ENCODE measurements around the gene ERFL.
A peak's percentile ranks its signal among the peaks of the same experiment; 100 is the strongest.
"Not testable (repeated sequence)": the region's sequence is repeated elsewhere in the genome, so short reads cannot be mapped to it uniquely, and the experiment has no call there.

Gene ERFL

DNA sequence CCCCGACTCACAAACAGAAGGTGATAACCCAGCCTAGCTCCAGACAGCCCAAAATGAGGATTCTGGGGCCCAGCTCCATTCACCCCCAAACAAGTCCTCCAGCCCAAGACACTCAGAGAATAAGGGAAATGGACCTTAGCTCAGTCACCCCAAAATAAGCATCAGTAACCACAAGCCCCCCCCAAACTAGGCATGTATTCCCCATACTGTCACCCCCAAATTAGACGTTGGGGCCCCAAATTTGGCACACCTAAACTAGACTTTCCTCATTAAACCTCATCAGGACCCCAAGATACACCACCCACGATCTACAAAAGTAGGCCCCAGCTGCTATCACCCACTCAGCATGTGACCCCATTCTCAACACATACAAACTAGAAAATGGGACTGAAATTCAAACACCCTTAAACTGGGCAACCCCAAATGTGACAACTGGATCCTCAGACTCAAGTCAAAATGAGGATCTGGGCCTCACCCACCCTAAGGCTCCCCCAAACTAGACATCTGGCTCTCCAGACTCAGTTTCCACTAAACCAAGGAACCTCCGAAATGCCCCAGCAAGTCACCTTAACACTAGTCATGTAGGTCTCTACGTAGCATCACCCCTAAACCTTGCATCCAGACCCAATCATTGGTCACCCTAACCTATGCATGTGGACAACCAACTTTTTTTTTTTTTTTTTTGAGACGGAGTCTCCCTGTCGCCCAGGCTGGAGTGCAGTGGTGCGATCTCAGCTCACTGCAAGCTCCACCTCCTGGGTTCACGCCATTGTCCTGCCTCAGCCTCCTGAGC lies 13.4 kb upstream of the ERFL start:
- DNase-seq: no peak

DNA sequence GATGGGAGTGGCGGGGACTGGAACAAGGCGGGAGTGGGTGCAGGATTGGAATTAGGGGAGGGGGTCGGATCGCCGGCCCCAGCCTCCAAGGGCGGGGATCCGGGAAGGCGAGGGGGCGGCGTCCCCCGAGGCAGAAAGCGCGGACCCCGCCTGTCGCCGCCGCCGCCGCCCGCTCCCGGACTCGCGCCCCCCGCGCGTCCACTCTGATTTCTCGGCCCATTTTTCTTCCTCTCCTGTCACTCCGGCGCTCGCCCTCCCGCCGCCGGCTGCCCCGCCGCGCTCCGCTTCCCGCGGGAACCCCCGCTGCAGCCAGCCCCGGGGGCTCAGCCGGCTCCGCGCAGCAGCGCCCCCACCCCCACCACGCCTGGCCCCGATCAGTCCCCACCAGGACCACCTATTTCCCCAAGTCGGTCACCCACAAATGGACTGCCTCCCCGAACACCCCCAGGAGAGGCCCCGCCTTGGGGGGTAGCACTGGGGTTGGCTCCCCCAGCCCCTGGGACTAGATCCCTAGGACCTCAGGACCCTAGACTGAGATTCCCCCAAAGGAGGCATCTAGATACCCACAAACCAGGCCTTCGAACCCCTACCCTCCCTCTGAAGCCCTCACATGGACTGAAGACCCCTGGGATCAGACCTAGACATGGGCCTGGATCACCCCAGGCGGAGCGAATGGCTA lies 12.6 kb upstream of the ERFL start:
- no peak for DNase-seq

DNA sequence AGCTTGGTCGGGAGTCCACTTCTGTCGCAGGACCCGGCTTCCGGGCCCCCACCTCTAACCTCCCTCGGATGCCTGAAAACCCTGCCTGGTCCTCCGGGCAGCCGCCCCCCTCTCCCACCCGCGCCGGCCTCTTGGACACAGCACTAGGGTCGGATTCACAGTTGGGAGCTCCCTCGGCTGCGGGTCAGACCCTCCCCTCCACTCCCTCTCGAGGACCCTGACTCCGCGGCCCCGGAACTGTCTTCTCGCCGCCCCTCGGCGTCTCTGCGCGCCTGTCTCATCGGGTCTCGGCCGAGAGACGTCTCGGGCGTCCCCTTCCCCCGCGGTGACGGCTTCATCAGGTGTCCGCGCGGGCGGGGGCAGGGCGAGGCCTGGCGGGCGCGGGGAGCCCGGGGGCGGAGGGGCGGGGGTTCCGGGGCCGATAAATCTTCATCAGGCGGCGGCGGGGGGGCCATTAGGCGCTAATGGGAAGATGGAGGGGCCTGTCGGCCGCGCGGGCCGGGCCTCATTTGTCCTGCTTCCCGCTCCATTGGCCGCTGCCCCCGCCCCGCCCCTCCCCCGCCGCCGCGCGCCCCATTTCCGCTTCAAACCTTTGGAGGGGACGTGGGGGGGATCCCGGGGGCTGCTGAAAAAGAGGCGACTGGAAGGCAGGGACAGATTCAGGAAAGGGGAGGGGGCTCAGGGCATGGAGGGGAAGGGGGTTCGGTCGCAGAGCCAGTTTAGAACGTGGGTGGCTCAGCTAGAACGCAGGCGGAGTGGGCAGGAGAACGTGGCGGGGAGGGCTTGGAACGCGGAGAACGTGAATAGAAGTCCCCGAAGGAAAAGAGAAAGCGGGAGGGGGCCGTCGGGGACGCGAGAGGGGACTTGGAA lies 11.8 kb upstream of the ERFL start:
- no peak for DNase-seq

DNA sequence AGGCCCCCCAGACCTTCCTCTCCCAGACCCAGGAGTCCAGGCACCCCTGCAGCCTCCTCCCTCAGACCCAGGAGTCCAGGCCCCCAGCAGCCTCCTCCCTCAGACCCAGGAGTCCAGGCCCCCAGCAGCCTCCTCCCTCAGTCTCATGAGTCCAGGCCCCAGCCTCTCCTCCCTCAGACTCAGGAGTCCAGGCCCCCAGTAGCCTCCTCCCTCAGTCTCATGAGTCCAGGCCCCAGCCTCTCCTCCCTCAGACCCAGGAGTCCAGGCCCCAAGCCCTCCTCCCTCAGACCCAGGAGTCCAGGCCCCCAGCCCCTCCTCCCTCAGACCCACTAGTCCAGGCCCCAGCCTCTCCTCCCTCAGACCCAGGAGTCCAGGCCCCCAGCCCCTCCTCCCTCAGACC lies 11.0 kb upstream of the ERFL start:
- not testable (repeated sequence) for DNase-seq

DNA sequence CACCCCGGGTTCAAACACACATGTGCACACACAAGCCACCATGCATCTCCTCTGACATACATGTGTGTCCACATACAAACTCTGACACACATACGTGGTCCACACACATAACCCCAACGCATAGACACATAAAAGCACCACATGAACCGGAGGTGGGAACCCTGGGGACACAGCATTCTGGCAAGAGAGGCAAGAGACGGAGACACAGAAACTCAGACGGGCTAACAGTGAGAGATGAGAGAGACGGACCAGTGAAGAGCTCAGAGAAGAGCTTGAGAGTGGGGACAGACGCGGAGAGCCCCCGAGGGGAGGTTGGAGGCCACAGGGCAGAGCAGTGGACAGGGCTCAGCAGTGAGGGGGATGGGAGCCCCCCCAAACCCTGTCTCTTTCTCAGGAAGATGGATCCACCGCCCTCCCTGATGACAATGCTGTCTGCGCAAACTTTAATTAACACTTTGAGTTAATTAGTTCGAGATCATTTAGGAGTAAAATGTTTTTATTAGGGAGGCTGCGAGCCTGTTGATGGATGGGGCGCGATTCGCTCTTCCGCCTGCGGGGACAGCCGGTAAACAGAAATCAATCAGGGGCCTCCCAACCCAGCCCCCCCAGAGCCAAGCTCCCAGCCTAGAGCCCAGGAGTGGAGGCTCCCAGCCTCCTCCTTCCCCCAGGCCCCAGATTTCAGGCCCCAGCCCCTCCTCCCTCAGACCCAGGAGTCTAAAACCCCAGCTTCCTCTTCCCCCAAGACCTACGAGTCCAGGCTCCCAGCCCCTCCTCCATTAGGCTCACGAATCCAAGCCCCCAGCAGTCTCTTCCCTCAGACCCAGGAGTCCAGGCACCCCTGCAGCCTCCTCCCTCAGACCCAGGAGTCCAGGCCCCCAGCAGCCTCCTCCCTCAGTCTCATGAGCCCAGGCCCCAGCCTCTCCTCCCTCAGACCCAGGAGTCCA lies 9.5 kb upstream of the ERFL start:
- no peak for DNase-seq

DNA sequence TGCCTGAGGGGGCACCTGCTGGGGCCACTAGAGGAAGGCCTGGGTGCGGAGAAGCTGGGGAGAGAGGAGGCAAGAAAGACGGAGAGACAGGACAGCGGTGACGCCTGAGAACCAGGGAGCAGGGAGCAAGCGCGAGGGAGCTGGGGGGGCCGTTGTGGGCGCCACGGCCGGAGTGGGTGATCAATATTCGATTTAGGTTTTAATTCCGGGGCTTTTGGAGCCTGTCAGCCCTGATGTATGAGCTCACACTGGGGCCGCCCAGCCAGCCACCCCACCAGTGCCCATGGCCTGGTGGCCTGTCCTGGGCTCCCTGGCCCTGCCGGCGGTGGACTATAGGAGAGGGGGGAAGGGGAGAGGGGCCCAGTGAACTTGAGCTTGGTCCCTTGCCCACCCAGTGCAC lies 8.7 kb upstream of the ERFL start:
- DNase-seq: no peak

DNA sequence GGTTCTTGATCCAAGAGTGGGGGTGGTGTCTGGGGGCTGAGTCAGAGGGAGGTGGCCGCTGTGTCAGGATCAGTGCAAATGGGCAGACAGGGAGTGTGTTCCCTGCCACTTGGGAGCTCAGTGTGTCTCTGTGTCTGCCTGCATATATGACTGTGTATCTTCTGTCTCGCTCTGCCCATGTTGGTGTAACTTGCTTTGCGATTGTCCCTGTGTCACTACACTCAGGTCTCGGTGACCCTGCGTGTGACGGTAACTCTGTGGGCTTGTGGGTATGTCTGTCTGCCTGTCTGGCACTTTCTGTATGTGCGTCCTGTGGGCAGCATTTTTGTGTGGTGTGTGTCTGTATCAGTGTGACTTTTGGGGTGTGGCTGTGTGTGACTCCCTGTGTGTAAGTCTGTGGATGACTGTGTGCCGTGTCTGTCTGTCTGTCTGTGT lies 8.2 kb upstream of the ERFL start:
- DNase-seq: no peak

DNA sequence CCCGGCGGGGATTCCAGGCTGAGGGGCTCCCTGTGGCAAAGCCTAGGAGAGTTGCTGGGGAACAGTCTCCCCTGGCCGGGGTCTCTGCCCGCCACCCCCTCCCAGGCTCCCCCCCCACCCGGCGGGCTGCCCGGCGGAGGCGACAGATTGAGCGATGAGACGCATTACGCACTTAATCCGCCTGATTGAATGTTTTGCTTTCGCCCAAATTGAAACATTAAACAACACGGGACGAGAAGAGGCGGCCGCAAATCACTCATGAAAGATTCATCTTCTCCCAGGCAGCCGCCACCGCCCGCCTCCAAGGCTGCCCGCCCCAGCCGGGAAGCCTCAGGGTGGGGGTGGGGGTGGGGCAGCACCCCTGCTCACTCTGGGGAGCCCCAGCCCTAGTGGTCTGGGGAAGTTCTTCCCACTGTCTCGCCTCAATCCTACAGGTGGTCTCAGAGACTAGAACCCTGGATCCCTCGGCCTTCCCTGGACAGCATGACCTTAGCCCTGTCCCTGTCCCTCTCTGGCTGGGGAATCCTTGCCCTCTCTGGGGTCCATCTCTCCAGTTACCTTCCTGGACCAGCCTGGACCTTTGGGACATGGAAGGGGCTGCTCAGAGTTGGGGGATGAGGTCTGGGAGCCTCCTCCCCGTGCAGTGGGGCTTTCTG lies 7.6 kb upstream of the ERFL start:
- DNase-seq: no peak

DNA sequence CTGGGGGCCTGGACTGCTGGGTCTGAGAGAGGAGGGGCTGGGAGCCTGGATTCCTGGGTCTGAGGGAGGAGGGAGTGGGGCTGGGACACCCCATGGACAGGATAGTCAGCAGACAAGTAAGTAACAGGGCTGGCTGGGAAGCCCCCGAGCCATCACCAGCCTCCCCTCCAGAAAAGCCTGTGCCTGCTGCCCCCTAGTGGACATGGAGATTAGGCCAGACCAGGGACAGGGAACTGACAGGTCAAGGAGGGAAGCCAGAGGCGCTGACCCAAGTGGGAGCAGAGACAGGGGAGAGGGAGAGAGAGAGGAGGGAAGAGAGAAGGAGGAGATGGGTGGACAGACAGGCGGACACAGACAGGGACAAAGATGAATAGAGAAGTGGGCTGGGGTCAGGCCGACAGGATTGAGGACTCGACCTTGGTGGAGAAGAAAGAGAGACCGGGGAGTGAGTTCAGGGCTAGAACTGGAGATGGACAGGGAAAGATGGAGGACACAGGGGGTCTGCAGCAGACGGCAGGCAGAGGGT lies 6.7 kb upstream of the ERFL start:
- DNase-seq: peak; percentile 26

DNA sequence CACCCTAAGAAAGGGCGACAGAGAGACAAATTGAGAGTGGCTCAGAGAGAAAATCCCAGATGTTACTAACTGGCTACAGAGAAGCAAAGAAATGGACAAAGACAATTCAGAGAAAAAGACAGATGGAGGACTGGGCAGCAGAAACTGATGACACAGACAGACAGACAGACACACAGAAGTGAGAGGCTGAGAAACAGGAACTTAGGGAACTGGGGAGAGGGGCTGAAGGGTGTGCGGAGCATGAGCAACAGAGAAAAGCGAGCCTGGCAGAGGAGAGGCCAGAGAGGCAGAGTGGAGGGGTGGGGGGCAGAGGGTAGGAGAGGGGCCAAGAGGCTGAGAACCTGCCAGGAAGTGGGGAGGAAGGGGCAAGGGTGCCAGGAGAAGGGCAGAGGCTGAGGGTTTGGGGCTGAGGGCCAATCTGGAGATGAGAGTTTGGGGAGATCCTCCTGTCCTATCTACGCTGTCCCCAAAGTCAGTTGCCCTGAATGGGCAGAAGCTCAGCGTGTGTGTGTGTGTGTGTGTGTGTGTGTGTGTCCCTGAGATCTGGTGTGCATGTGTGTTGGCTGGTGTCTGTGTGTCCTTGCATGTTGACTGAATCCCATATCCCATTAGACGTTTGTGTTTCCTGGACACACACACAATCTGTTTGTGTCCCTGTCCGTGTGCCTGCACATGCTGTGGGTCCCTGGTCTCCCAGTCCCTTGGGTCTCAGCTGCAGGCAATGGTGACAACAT lies 5.6 kb upstream of the ERFL start:
- DNase-seq: no peak

DNA sequence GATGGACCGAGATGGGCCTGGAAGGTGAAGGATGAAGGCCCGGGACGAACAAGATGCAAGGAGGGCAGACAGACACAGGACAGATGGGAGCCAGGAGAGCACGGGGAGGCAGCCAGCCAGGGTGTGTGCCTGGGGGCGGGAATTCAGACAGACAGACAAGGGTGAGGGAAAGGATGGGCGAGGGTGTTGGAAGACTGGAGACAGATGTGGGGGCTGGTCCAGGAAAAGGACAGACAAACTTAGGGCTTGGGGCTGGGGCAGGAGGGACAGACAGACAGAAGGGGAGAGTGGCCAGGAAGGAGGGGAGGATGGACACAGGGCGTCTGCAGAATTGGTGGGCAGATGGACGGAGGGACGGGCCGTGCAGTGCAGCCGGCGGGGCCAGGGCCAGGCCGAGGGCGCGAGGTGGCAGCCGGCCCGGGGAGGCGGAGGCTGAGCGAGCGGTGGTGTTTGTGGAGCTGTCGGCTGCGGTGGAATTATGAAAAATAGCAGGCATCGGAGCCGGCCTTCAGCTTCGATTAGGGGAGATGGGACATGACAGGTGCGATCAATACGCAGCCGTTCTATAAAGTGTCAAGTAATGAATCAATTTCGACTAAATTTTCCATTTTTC lies 4.6 kb upstream of the ERFL start:
- DNase-seq: no peak

DNA sequence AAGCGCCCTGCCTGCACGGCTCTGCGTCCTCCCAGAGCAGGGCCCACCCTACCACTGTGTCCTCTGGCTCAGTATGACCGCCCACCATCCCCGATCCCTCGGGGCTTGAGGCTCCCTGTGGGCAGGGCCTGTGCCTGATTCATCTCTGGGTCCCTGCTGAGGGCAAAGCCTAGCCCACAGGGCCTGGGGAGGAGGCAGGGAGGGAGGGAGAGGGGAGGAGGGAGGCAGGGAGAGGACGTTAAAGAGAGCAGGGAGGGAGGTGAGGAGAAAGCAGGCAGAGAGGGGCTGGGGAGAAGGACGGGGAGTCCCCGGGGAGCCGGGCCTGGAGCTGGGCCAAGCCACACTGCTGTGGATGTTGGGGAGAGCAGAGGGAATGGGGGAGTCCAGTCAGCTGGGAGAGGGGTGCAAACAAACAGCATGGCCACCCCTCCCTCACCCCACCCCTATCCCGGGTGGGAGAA lies 4.0 kb upstream of the ERFL start:
- DNase-seq: peak; percentile 28

DNA sequence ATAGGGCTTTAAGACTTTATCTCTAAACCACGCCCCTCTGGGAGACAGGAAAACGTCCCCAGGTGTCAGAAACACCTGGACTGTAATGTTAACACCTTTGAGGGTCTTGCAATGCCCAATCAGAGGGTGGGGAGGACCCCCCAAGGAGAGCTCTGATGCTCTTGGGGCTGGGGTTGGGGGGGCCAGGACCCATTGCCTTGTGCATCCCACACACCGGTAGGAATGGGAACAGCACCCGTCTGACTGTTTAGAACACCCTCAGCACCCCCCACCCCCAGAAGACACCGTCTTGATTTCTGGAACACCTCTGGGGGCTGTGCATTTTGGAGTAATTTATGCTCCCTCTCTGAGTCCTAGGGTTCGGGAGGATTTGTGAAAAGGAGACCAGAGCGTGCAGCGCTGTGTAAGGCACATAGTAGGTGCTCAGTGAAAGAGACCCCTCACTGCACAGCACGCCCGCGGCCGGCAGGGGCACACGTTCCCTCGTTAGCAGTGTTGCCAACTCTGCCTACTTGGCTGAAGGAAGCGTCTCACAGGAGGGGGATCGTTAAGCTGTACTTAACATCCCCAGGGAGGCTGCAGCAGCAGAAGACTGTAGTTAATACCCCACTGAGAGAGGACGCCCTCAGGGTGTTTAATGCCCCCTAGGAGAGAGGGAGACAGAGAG lies 2.8 kb upstream of the ERFL start:
- DNase-seq: peak; percentile 48

DNA sequence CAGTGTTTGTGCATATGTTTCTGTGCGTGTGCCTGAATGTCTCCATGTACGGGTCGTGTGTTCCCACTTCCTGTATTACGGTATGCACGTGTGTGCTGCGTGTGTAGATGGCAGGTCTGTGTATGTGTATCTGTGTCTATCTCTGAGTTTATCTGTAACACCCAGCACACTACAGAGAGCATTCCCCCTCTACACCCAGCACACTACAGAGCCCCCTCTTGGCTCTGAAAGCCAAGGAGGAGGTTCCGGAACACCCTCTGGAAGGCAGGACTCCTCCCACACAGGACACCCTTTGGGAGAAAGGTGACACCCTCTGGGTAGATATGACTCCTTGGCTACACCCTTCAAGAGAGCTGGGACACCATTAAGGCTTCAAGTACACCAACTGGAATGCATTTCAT lies 2.1 kb upstream of the ERFL start:
- no peak for DNase-seq

DNA sequence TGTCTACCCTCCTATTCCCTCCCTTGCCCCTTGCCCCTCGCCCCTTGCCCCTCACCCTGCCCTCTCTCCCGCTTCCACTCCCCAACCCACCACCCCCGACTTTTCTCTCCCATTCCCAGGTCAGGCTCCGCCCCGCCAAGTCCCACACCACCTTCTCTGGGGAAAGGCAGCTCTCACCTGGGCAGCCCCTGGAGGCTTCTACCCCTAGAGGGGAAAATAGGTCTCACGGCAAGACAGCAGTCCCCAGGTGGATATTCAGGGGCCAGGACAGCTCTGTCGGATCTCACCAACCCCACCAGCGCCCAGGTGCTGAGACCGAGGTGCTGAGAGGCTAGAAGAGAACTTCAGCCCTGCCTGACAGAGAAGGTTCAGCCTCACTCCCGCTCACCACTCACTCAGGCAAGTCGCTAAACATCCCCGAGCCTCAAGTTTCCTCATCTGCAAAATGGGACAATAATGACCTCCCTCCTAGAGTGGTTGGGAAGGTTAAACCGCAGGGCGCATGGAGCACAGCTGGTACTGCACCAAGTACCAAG lies 1.4 kb upstream of the ERFL start:
- DNase-seq: no peak

DNA sequence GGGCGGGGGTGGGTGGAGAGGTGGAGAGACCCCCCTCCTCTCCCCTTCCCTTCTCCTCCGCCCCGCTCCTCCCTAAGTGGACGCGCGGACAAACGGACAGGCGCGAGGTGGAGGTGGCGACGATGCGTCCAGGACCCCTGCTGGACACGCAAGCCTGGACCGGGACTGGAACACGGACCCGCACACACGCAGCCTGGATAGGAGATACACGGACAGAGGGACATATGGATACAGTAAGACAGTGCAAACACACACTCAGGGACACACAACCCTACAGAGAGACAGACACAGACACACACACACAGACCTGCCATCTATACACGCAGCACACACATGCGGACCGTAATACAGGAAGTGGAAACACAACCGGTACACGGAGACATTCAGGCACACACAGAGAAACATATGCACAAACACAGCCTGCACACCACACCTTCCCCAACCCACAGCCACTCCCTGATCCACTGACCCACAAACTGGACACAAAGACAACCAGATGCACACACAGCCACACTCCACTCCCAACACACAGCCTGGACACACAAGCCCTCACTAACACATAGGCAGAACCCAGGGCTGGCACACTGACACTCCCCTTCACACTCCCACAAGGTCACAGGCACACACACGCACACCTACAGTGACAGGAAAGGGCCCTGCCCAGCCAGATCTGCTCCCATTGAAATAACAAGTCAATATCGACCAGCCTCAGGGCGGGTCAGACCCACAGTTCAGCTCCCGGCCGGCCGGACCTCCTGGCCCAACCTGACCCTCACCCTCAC lies 696 bp upstream of the ERFL start:
- DNase-seq: no peak

DNA sequence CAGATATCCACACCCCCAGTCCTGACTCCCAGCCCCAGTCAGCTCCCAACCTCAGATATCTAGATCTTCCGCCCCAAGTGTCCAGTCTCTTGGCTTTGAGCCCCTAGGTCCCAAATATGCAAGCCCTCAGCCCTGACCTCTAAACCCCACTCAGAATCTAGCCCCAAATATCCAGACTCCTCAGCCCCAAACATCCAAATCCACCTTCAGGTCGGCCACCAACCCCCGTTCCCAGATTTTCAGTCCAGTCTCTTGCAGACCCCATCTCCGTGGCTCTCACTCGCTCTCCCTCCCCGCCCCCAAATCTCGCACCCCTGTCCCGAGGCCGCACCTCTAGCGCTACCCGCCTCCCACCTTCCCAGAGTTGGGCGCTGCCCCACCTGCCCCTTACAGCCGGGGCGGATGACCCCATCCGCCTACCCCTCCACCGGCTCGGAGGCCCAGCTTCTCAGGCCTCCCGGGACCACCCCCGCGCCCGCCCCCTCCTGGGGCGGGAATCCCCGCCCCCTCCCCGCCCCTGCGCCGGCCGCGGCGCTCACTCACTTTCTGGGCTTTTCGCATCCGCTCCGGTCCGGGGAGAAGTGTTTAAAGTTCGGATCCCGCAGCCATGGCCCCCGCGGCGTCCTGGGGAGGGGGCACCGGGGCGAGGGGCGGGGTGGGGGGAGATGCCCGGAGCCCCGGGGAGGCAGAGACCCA lies 604 bp downstream of the ERFL start:
- no peak for DNase-seq

All from NCI-H1436 (cell line).